ENCODE measurements around the gene FOXO1.

FOXO1 gene

DNA sequence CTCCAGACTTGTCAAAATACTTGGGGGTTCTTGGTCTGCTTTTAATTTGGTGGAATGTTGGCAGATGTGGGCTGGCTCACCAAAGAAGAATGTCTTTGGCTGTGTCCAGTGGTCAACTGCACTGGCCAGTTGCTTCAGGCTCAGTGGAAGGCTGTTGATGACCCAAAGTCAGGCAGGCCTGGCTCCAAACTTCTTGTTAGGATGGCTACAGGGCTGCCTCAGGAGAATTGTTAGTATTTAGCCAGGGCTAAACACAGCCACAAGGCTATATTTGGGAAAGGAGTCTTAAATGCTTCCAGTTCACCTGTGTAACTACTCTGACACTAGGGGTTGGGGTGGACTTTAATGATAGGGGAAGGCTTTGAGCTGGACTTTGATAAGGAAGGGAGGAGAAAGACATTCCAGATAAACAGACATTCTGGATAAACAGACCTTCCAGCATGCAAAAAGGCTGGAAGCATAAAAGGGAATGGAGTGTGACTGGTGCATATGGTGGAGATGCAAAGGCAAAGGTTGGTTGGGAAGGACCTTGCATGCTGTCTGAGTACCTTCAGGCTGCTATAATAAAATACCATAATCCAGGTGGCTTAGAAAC is 116.8 kb downstream of the FOXO1 start:
- no peak for DNase-seq (ENCODE audit: low spot score)

DNA sequence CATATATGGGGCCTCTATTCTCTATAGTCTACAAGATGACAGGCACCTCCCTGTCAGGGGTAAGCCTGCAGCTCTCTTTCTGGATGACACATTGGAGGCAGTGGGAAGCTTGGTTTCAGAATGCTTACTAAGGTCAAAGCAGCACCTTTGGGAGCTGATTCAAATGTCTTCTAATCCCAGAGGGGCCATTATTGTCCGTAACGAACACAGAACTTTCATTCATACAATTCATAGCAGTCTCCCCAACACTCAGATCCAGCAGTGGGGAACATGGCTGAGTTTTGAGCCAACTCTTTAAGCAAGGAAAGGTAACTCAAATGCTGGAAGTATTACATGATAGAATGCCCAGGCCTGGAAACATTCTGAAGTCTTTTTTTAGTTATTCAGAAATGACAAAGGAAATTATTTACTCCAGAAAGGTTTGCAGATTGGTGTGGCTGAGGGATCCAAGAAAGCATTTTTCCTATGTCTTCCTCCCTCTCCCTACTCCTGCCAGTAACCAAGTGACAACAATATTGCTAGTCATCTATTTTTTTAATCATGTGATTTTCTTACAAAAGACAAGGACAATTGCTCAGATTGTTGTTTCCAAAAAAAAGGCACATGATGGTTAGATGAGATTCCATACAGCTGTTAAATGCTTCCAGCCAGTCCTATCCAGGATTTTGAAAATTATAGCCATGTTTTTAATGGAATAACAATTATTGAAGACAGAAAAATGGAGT is 118.7 kb downstream of the FOXO1 start:
- DNase-seq (ENCODE audit: low spot score), result no peak

DNA sequence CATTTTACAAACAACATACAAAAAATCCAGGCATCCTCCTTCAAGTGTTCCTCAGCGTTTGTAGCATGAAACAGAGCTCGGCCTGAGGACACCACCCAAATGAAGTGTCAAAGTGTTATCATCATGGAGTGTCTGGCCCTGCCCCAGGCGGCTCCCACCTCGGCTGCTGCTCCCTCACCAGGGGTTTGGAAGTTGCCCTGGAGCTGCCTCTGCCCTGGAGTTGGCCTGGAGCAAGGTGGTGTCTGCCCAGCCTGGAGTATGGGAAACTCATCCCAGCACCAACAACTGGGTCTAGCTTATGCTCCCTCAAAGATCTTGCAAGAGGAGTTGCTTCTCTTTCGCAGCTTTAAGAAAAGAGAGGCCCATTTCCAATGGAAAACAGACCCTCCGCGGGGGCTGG is 120.4 kb downstream of the FOXO1 start:
- no peak for DNase-seq (ENCODE audit: low spot score)

DNA sequence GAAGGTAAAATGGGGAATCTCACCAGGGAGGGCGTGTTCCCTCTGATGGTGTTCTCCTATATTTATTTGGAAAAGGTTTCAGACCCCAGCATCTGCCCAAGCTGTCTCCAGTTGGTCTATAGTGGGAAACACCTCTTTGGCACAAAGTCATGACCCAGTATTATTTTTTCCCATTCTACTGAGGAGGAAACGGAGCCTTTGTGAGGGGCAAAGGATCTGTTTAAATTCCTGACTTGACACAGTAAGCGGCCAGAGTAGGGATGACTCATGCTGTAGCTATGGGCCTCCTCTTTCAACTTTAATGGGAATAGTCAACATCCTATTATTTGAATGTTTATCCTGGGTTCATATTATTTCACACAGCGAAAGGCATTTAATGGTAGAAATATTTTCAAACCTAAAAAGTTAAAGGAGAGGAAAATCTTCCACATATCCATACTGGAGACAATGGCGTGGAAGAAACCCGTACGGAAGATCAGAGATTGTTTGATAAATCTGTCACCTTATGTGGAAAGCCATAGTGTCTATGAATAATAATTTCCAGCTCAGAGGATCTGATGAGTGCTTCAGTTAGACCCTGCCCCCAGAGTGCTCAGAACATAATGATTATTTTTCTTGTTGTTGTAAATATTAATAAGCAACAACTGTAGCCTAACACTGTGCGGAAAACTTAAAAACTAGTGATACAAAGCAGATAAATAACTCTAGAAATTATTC is 126.0 kb downstream of the FOXO1 start:
- DNase-seq (ENCODE audit: low spot score), result no peak

DNA sequence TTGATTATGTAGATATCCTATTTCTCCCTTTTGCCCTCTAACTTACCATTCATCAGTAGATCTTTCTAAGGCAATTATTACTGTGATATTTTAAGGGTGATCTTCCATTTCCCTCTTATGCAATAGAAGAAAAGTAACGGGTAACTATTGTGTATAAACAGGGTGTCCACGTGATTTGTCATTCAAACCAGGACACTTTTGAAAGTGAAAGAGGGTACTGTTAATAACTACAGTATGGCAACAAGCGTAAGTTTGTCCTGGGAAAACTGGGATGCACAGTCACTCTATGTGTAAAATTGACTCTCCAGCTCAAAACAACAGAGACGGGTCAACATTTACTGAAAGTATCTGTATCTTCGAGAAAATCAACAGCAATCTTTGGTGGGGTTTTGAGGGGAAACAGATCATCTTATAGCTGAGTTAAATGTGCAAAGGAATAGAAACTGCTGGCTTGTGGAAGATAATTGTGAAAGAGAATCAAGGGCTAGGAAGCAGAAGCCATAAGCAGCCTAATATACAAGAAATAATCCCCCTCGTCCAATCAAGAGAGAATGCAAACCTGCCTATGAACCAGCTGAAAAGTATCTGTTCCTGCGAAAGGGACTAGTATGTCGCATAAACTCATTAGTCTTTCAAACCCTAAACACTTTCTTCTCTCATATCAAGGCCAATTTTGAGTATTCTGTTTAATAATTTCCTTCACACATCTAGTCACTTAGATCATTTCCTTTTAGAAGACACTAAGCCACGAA is 126.7 kb downstream of the FOXO1 start:
- no peak for DNase-seq (ENCODE audit: low spot score)

DNA sequence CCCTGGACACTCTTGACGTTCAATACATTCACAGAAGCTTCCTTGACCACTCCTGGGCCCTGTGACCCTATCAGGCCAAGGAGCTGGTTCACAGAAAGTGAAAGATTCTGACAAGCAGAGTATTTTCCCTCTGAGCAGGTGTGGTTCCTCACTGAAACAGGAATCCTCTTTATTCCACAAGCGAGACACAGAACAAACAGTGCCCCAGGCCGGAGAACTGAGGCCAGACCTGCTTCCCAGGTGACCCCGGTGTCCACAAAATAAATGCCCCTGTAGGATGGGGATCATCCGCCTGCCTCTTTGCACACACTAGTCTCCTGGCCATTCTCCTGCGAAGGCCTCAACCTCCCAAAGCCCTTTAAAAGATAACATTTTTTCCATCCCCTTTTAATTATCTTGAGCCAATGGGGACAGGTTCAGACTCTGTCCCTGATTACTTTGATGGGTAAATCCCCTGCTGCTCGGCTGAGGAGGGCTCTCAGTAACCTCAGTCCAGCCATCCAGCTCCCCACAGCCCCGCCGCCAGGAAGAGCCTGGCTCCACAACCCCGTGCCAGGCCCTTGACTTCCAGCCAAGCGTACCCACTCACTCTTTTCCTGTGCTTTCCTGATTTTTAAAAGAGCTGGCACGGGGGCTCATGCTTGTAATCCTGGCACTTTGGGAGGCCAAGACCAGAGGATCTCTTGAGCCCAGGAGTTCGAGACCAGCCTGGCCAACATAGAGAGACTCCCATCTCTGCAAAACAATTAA is 129.1 kb downstream of the FOXO1 start:
- DNase-seq (ENCODE audit: low spot score), result no peak

DNA sequence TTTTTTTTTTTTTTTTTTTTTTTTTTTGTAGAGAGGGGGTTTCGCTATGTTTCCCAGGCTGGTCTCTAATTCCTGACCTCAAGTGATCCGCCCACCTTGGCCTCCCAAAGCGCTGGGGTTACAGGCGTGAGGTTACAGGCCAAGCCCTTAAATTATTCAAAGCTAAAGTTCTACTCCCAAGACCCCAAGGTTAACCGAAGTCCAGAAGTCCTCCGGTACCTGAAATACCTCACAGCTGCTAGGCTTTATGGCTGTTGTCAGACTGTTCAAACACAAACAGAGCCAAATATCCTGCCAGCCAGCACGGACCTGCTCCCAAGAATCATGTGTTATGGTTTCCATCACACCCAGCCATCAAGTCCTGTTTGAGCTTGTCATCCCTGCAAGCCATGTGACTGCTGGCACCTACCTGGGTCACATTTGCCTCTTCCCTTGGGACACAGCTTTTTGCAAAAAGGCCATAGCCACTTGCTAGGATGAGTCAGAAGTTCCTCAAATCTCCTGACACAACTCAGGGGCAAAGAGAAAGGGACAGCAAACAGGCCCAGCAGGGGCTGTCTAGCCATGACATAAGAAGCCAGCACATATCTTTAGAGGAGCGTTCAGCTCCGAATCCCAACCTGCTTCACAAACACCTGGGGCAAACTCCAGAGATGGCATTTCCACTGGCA is 129.9 kb downstream of the FOXO1 start:
- DNase-seq (ENCODE audit: low spot score), result no peak

DNA sequence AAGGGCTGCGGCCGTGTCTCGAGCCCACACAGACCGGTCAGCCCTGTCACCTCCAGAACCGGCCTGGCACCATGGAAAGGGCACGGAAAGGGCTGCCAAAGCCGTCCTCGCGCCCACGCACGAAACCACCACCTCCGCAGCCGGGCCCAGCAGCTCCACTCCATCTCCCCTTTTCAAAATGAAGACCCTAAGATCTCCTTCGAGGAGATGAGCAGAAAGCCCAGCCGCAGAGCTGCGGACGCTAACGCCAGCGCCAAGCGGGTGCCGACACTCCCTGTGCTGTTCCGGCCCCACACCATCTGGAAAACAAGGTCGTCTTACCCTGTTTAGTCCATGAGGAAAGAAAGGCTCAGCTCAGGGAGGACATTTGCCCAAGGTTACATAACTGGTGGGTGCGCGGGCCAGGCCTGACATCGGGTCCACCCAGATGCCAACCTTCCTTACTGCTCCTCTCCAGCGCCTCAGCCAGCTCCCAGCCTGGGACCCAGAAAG is 131.1 kb downstream of the FOXO1 start:
- no peak for DNase-seq (ENCODE audit: low spot score)

DNA sequence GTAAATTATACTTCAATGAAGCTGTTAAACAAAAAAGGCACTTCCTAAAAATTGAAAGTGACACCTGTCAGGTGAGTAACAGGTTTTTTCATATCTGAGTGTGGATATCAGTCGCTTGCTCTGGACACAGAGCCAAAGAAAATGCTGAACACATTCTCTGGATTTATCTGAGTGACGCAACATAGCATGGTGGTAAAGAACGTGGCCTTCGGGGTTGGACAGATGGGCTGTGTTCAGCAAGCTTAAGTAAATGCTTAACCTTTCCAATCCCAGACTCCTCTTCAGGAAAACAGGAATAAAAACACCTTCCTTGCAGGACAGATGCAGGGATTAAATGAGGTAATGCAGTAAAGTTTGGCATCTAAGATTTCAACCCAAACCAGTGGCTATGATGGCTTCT is 132.0 kb downstream of the FOXO1 start:
- DNase-seq (ENCODE audit: low spot score), result no peak

DNA sequence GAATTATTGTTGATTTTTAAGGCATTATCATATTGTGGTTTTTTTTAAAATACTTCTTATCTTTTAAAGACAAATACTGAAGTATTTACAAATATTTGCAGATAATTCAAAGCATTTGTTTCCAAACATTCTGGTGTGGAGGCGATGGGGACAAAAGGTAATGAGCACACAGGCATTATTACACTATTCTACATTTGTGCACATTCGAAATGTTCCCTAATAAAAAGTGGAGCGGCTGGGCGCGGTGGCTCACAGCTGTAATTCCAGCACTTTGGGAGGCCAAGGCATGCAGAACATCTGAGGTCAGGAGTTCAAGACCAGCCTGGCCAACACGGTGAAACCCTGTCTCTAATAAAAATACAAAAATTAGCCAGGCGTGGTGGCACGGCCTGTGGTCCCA is 133.4 kb downstream of the FOXO1 start:
- DNase-seq (ENCODE audit: low spot score), result no peak

DNA sequence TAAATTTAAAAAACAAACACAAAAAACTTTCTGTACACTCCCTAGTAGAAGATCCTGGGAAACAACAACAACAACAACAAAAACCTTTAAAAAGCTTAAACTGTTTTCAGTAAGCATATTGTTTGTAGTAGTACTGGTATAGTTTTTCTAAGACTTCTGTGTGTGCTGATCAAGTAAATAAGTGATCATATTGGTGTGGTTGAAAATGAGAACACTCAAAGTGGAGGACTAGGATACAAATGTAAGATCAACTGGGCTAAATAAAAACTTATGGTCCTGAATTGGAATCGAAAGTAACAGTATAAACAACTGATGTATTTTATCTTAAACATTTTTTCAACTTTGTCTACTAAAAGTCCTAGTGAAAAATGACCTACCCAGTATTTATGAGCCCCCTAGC is 135.5 kb downstream of the FOXO1 start:
- DNase-seq (ENCODE audit: low spot score), result no peak

DNA sequence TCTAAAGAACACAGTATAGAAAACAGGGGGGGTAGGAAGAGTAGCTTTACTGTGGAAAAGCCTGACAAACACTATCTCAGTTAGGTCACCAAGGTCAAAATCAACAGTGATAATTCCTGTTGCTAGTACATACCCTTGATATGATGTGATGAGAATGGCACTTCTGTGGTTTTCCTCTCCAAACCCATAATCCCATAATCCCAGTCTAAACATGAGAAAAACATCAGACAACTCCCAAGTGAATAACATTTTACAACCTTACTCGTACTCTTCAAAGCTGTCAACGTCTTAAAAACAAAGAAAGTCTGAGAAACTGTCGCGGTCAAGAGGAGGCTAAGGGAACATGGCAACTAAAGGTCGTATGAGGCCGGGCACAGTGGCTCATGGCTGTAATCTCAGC is 137.6 kb downstream of the FOXO1 start:
- no peak for DNase-seq (ENCODE audit: low spot score)

DNA sequence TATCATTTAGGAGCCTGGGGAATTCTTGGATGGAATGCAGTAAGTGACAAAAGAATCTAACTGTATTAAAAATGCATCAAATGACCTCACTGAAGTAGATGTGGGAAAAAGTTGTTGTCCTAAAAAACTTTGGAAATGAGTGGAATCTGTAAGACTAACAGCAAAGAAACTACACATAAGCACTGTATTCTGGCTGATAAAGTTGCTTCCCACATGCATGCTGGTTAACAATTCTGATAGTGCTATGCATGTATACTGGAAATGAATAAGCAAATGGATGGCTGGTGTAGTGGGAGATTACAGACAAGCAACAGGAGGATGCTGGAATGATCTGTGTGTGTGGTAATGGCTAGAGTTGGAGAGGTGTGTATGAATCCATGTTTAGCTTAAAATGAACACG is 138.5 kb downstream of the FOXO1 start:
- DNase-seq (ENCODE audit: low spot score), result no peak

DNA sequence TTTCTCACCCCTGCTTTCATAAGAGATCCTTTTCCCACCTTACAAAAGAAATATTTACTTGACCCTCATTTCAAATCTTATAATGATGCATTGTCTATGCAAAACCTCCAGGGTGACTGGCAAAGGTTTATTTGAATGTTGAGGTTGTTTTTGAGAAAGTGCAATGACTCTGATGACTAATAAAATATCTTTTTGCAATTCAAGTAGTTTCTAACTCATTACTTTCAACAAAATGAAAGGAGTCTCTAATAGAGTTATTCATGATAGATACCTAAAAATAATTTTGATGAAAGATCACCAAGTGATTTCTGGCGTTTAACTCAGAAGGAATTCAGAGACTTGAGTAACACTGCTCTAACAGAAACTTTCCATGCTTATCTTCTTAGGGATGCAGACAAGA is 144.2 kb downstream of the FOXO1 start:
- DNase-seq (ENCODE audit: low spot score), result no peak

DNA sequence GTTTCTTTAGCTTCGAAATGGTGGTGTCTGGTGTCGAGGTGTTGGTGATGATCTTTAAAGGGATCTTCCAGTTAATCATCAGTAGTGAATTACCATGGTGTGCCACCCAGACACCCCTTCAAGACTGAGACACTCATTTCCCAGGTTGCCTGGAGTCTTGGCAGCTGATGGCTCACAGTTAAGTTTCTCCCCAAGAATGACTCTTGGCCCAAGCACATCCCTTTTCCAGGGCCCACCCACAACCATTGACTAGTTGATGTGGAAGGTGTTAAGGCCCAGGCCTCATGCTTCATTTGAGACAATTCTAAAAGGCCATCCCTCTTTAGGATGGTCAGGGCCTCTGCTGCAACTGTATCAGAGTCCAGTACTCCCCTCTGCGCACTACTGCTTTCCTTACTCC is 145.5 kb downstream of the FOXO1 start:
- DNase-seq (ENCODE audit: low spot score), result no peak

DNA sequence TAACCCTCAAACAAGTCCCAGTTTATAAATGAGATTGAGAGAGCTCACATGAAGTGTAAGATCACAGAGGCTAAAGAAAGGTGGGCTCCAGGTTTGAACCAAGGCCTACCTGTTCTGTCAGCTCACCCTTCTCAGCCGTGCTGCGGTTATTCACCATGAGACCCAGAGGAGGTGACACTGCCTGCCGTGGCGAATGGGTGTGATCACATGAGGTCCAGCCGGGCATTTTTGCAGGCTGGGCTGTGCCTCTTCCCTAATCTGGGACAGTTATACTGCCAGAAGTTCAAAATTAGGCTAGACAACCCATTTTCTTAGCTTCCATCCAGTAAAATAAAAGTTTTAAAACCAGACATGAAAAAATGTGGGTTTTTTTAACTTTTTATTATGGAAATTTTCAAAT is 146.8 kb downstream of the FOXO1 start:
- no peak for DNase-seq (ENCODE audit: low spot score)

DNA sequence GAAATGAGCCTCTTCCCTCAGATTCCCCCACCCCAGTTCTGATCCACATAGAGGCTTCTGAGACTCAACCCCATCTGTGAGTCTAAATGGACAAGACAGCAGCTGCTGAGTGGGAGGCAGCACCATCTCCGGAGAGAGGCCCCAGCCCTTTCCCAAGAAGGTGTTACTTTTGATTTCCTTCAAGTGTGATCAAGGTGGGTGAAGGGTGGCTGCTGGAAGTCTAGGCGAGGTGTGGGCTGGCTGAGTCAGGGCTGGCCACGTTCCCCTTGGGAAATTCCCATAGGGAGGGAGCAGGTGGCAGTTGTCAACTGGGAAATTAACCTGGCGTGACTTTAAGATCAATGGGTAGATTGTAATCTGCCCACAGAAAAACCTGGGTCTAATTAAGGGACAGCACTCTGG is 148.0 kb downstream of the FOXO1 start:
- DNase-seq (ENCODE audit: low spot score), result no peak

DNA sequence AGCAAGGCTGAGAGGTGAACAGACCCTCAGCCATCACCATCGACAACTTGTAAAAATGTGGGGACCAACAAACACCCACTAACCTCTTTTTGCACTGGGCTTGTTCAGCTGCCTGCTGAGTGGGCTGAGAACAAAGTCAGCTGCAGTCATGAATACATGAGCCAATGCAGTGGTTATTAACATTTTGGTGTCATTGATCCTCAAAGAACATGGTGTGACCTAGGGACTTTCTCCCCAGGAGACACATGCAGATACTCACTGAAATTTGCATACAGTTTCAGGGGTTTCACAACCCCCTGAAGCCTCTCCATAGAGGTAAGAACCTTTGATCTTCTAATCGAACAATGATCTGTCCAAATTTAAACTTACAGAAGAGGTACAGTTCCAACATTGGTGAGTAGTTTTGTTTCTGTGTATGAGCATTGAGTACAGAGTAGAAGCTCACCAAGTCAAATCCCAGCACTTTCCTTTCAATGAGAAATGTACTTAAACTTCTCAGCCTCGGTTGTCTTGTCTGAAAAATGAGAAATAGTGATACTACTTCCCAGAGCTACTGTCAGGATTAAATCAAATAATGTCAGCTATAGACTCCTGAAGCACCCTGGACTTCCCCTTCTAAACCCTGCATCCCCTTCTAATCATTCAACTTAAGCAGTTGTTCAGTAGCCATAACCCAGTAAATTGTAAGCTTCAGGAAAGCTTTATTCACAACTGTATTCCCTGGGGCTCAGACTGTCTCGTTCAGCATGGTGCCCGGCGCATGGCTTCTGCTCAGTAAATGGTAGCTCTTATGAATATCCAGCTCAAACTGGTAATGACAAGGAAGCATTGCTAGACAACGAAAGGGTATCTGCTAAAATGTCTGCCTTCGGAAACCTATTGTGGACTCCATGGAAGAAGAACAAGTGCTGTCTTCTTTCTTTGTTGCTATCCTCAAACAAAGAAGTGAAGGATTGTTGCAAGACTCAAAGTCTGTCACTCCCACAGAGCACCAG is 148.7 kb downstream of the FOXO1 start:
- no peak for DNase-seq (ENCODE audit: low spot score)

DNA sequence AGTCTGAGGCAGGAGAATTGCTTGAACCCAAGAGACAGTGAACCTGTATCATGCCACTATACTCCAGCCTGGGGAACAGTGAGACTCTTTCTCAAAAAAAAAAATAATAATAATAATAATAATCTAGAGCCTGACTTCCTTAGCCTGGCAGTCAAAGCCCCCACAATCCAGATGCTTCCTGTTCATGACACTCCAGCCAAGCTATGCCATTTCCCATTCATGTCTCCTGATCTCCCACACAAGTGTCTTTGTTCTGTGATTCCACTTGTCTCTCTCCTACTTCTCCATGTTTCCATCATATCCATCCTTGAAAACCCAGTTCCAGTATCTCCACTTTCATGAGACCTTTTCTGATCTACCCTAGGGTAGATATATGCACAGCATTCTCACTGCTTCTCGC is 150.7 kb downstream of the FOXO1 start:
- no peak for DNase-seq (ENCODE audit: low spot score)

DNA sequence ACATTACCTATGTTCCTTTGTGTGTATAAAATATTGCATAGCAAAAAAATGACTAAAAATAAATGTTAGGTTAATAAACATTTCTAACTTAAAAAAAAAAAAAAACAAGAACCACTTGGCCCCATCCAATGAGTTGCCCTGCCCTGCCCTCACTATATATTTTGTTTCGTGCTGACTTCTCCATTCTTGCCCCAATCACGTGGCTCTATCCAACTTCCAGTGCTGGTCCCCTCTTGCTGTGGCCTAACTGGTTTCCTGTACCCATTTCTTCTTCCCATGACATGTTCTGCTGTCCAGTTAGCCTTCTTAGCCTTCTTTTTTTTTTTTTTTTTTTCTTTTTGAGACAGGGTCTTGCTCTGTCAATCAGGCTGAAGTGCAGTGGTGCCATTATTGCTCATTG is 151.6 kb downstream of the FOXO1 start:
- no peak for DNase-seq (ENCODE audit: low spot score)
